Heart left ventricle (tissue), 16 donors: Measurements from ENCODE around the gene CCL8. TPM values are rescaled to one million over a fixed set of nuclear protein-coding genes. Genes with fewer than 3 reads are reported as not detected.

Experiments used
- ATAC-seq, 4 donors: fragments of 200-7000 bp; cut with Tn5 transposase; one replicate each; pipeline ENCODE4 v1.9.1; 2020 to 2022; ENCODE audit warnings: moderate library complexity in 4 of 4, mild to moderate bottlenecking in 3 of 4, moderate number of reproducible peaks in 1 of 4
- DNase-seq, 5 donors: peaks; one replicate each; pipeline ENCODE4 v3.0.0-alpha.2; 2020
- H3K27ac ChIP-seq, 12 donors: fragments of 200-600 bp; sonication (generic) in 4 of 12; one replicate each; pipeline versions ENCODE4 v1.5.0 to v1.8.0; 2016 to 2022; ENCODE audit warnings: mild to moderate bottlenecking in 2 of 12
- H3K27me3 ChIP-seq, 9 donors: fragments of 200-600 bp; sonication (generic) in 2 of 9; one replicate each; pipeline versions ENCODE4 v1.5.1 to v1.8.0; 2016 to 2022; ENCODE audit warnings: mild to moderate bottlenecking in 3 of 9
- H3K36me3 ChIP-seq, 9 donors: fragments of 200-600 bp; sonication (generic) in 2 of 9; one replicate each; pipeline versions ENCODE4 v1.5.0 to v1.8.0; 2018 to 2022; ENCODE audit warnings: mild to moderate bottlenecking in 2 of 9
- H3K4me1 ChIP-seq, 12 donors: fragments of 200-600 bp; sonication (generic) in 4 of 12; one replicate each; pipeline versions ENCODE4 v1.5.0 to v1.8.0; 2016 to 2022; ENCODE audit warnings: mild to moderate bottlenecking in 3 of 12
- H3K4me3 ChIP-seq, 12 donors: fragments of 200-600 bp; sonication (generic) in 4 of 12; one replicate each; pipeline versions ENCODE4 v1.5.0 to v1.8.0; 2017 to 2022; ENCODE audit warnings: mild to moderate bottlenecking in 9 of 12, moderate library complexity in 4 of 12
- H3K9me3 ChIP-seq, 12 donors: fragments of 200-600 bp; sonication (generic) in 4 of 12; one replicate each; pipeline versions ENCODE4 v1.5.0 to v1.8.0; 2016 to 2022; ENCODE audit warnings: mild to moderate bottlenecking in 1 of 12
- CTCF ChIP-seq, 12 donors: fragments of 200-600 bp; sonication (generic) in 4 of 12; IDR thresholded peaks; one replicate each; pipeline versions ENCODE4 v1.5.0 to v1.8.0; 2018 to 2022; ENCODE audit warnings: antibody characterized with exemption in 12 of 12, mild to moderate bottlenecking in 5 of 12
- POLR2A ChIP-seq, 2 donors: fragments of 450-650 bp; IDR thresholded peaks; one replicate each; pipeline ENCODE4 v1.6.1; 2017; ENCODE audit warnings: antibody characterized with exemption in 2 of 2, mild to moderate bottlenecking in 2 of 2, moderate library complexity in 2 of 2
- WGBS, 4 donors: extraction: QIAGEN DNeasy Blood & Tissue Kit in 2 of 4; methylation state at CpG; one replicate each; pipeline versions ENCODE4 v1.1.5 to v1.1.7; 2013 to 2018; 5-methylcytosine and 5-hydroxymethylcytosine counted together
- intact Hi-C, 10 donors: fragments of 100-400 bp; cut with DNase I; formaldehyde crosslinking; loops; one replicate each; pipeline versions ENCODE4 v1.11.1 to v1.14.2; 2022
- polyA plus RNA-seq, 2 donors: library from polyadenylated mRNA; stranded (reverse); fragments of 200-250 nt; gene quantifications; one replicate each; pipeline ENCODE4 v1.2.3, GENCODE V29; 2013
- total RNA-seq, 9 donors: library from RNA; depleted of rRNA in 2 of 9; stranded (reverse); fragments of >200 nt in 2 of 9; fragmentation: NEBNext Ultra II Directional in 3 of 9; extraction: Animal tissue kit (Norgen Biotek cat#: 25700) in 3 of 9; gene quantifications; one replicate each; pipeline versions ENCODE4 v1.1.0 to v1.2.4, GENCODE V29; 2016 to 2023
- donor health status: ischemic (EF 13 %, LVEDD 7.1; RV severe dilation, severe dysfunction).
- donor health status: healthy with polysubstance abuse.
- donor health status: DM: no; HTN: yes; CAD: no.
- donor health status: DM: no; HTN: no; CAD: no.
- donor health status: ischemic (EF 25% LVEDD 6.9; RV normal size, moderate dysfunction).
- donor health status: ischemic (EF 25% LVEDD 5.7; RV mildly dilated, moderate dysfunction).
- donor health status: healthy.
- donor health status: DM: yes; HTN: yes; CAD: no.
- donor health status: ischemic (EF 35%, LVEDD 5.7; RV mildly dilated, moderate dysfunction).
- donor health status: nonischemic (EF 11% LVEDD 7.7; RV severe dilation, severe dysfunction).
- donor health status: DM: yes; HTN: yes; CAD: no.
- donor health status: PGD.
- donor health status: ischemic (EF 29% LVEDD 5.4; RV normal size, mild dysfunction).
- donor health status: nonischemic (EF 23%, LVEDD 6.1; RV moderate dilation, normal function).

CCL8 gene
- total and polyA plus RNA-seq, 11 donors: 0.15 to 44.3 (median 2.0) TPM; not detected in 5

GRCh38 chr17:34363183-34363661 lies 44.0 kb downstream of the CCL8 start, which contains the start of gene CCL1:
Gene CCL1, minus strand, starts transcription at chr17:34363233. Its CDS starts 72 bp downstream, at chr17:34363161.
- WGBS, 4 donors: 39 to 59% (median 47%) methylated on average over 5 of the region's 5 CpGs

GRCh38 chr17:34364751-34365150 lies 45.5 kb downstream of the CCL8 start:
- intact Hi-C loops: loop anchor here in 5 of 10 donors (5.0 to 10.0 kb wide), 4 partner anchors 57 to 590 kb away; partner anchors contain the start of gene CCL2 (in 1 of the 5)

More at GRCh38 chr17:34363183-34363661, 44.0 kb downstream of the CCL8 start, which contains the start of gene CCL1:
- DNase-seq (no peak), ATAC-seq (no peak)
- TF ChIP-seq POLR2A (IDR thresholded peaks at IDR 0.05) (no peak), CTCF (IDR thresholded peaks at IDR 0.05) (no peak)
- H3K4me1 ChIP-seq: peaks cover 0 to 28% (median 3%) of the 10 kb centered on the region in 12 donors
- no peaks in the 10 kb centered on the region for H3K9me3 ChIP-seq
- no peaks in the 10 kb centered on the region for H3K36me3 ChIP-seq
- no peak within 1 kb of the TSS for H3K4me3 ChIP-seq
- intact Hi-C loops: loop anchor here in 5 of 10 donors (5.0 to 10.0 kb wide), 4 partner anchors 56 to 588 kb away; partner anchors contain the start of gene CCL2 (in 1 of the 5)
- no peak within 1 kb of the TSS for H3K27ac ChIP-seq
- H3K27me3 ChIP-seq: peaks cover 0 to 13% (median 3%) of the 10 kb centered on the region in 9 donors

GRCh38 chr17:34365340-34365739 lies 46.1 kb downstream of the CCL8 start:
- WGBS, 4 donors: 70 to 79% (median 73%) methylated on average over 2 of the region's 2 CpGs
- intact Hi-C loops: loop anchor here in 2 of 10 donors (10.0 kb wide), 2 partner anchors 581 to 591 kb away; no protein-coding TSS in a partner anchor
- no peaks in the 10 kb centered on the region for H3K9me3 ChIP-seq
- H3K36me3 ChIP-seq: no peaks in the 10 kb centered on the region
- H3K27me3 ChIP-seq: peaks cover 0 to 13% (median 3%) of the 10 kb centered on the region in 9 donors
- H3K27ac ChIP-seq: no peak overlapping the region
- peaks cover 0 to 50% (median 3%) of the 10 kb centered on the region in 12 donors for H3K4me1 ChIP-seq
- no peak overlapping the region for H3K4me3 ChIP-seq
- ATAC-seq (no peak), DNase-seq (no peak)
- TF ChIP-seq POLR2A (IDR thresholded peaks at IDR 0.05) (no peak), CTCF (IDR thresholded peaks at IDR 0.05) (no peak)

More at GRCh38 chr17:34364751-34365150, 45.5 kb downstream of the CCL8 start:
- H3K9me3 ChIP-seq: no peaks in the 10 kb centered on the region
- ATAC-seq: no peak
- H3K27me3 ChIP-seq: peaks cover 0 to 13% (median 3%) of the 10 kb centered on the region in 9 donors
- peaks cover 0 to 44% (median 3%) of the 10 kb centered on the region in 12 donors for H3K4me1 ChIP-seq
- DNase-seq: no peak
- H3K27ac ChIP-seq: no peak overlapping the region
- H3K36me3 ChIP-seq: no peaks in the 10 kb centered on the region
- 77 to 100% (median 86%) methylated on average over 2 of the region's 2 CpGs for WGBS, 4 donors
- TF ChIP-seq CTCF (IDR thresholded peaks at IDR 0.05) (no peak), POLR2A (IDR thresholded peaks at IDR 0.05) (no peak)
- no peak overlapping the region for H3K4me3 ChIP-seq

GRCh38 chr17:34366010-34366409 lies 46.8 kb downstream of the CCL8 start:
- no peaks in the 10 kb centered on the region for H3K36me3 ChIP-seq
- H3K9me3 ChIP-seq: no peaks in the 10 kb centered on the region
- 16 to 55% (median 33%) methylated on average over 1 of the region's 1 CpG for WGBS, 4 donors
- intact Hi-C loops: loop anchor here in 2 of 10 donors (10.0 kb wide), 2 partner anchors 581 to 591 kb away; no protein-coding TSS in a partner anchor
- H3K27ac ChIP-seq: peak overlapping the region in 1 of 12 donors; percentile 47
- DNase-seq (no peak), ATAC-seq (no peak)
- H3K4me1 ChIP-seq: peaks cover 0 to 52% (median 3%) of the 10 kb centered on the region in 12 donors
- H3K4me3 ChIP-seq: no peak overlapping the region
- no peak for TF ChIP-seq CTCF (IDR thresholded peaks at IDR 0.05)
- TF ChIP-seq POLR2A (IDR thresholded peaks at IDR 0.05): no peak
- H3K27me3 ChIP-seq: peaks cover 0 to 13% (median 3%) of the 10 kb centered on the region in 9 donors
